ENCODE results near the gene CDC42BPG. TPM values are rescaled to one million over a fixed set of nuclear protein-coding genes. Genes with fewer than 3 reads are reported as not detected.

CDC42BPG gene
- total RNA-seq, 1 donor from 2014 or later: under 0.01 TPM

- Histone ChIP-seq H3K9ac (ENCODE audit: low read depth in 1 of 3, low read length in 3 of 3) (peak overlapping the region; percentile 7 to 34 (median 19)), H3K27ac (ENCODE audit: low read depth, low read length) (peak overlapping the region; percentile 93), H3K4me1 (ENCODE audit: control insufficient read depth in 3 of 3, insufficient read depth in 3 of 3, low read length in 3 of 3) (peaks cover 37 to 51% (median 45%) of the 10 kb centered on the region in 3 donors), H3K27me3 (ENCODE audit: control insufficient read depth in 3 of 3, insufficient read depth in 3 of 3, low read length in 3 of 3) (no peaks in the 10 kb centered on the region), H3K36me3 (ENCODE audit: control insufficient read depth in 3 of 3, insufficient read depth in 3 of 3, low read length in 3 of 3) (no peaks in the 10 kb centered on the region), H3K9me3 (ENCODE audit: control insufficient read depth in 3 of 3, low read length in 3 of 3) (no peaks in the 10 kb centered on the region), H3K4me3 (ENCODE audit: low read length in 3 of 3) (no peak overlapping the region)
Measured at GRCh38 chr11:64880240-64881001, 36.0 kb upstream of the CDC42BPG start.

GRCh38 chr11:64879244-64879900, 34.9 kb upstream of the CDC42BPG start:
- no peaks in the 10 kb centered on the region for H3K9me3 ChIP-seq (ENCODE audit: control insufficient read depth in 3 of 3, low read length in 3 of 3)
- H3K27ac ChIP-seq (ENCODE audit: low read depth, low read length): peak overlapping the region; percentile 93
- no peaks in the 10 kb centered on the region for H3K27me3 ChIP-seq (ENCODE audit: control insufficient read depth in 3 of 3, insufficient read depth in 3 of 3, low read length in 3 of 3)
- peak overlapping the region; percentile 81 to 87 (median 85) for H3K4me3 ChIP-seq (ENCODE audit: low read length in 3 of 3)
- peaks cover 0 to 4% (median 3%) of the 10 kb centered on the region in 3 donors for H3K36me3 ChIP-seq (ENCODE audit: control insufficient read depth in 3 of 3, insufficient read depth in 3 of 3, low read length in 3 of 3)
- H3K4me1 ChIP-seq (ENCODE audit: control insufficient read depth in 3 of 3, insufficient read depth in 3 of 3, low read length in 3 of 3): peaks cover 46 to 61% (median 56%) of the 10 kb centered on the region in 3 donors
- peak overlapping the region; percentile 83 to 91 (median 88) for H3K9ac ChIP-seq (ENCODE audit: low read depth in 1 of 3, low read length in 3 of 3)

- peaks cover 48 to 62% (median 58%) of the 10 kb centered on the region in 3 donors for H3K4me1 ChIP-seq (ENCODE audit: control insufficient read depth in 3 of 3, insufficient read depth in 3 of 3, low read length in 3 of 3)
- H3K27me3 ChIP-seq (ENCODE audit: control insufficient read depth in 3 of 3, insufficient read depth in 3 of 3, low read length in 3 of 3): no peaks in the 10 kb centered on the region
- H3K36me3 ChIP-seq (ENCODE audit: control insufficient read depth in 3 of 3, insufficient read depth in 3 of 3, low read length in 3 of 3): peaks cover 0 to 6% (median 5%) of the 10 kb centered on the region in 3 donors
- H3K9ac ChIP-seq (ENCODE audit: low read depth in 1 of 3, low read length in 3 of 3): peak within 1 kb of the TSS; percentile 87 to 98 (median 93)
- peak within 1 kb of the TSS; percentile 93 for H3K27ac ChIP-seq (ENCODE audit: low read depth, low read length)
- no peaks in the 10 kb centered on the region for H3K9me3 ChIP-seq (ENCODE audit: control insufficient read depth in 3 of 3, low read length in 3 of 3)
- peak within 1 kb of the TSS; percentile 93 to 99 (median 97) for H3K4me3 ChIP-seq (ENCODE audit: low read length in 3 of 3)
Measured at GRCh38 chr11:64878494-64879243, 34.2 kb upstream of the CDC42BPG start, which contains the start of gene EHD1. Gene EHD1 (minus strand): TSS chr11:64878621. CDS start chr11:64878464, 157 bp downstream.

DNA sequence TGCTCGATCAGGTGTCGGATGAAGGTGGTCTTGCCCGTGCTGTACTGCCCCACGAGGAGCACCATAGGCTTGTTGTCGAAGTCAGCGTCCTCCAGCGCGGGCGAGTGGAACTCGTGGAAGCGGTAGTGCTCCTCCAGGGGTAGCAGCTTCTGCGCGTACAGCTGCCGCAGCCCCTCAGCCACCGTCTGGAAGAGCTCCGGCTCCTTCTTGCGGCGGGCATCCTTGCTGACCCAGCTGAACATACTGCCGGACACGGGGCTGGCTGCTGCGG, 33.7 kb upstream of the CDC42BPG start:
- Histone ChIP-seq H3K27ac (ENCODE audit: low read depth, low read length) (peak overlapping the region; percentile 69), H3K4me3 (ENCODE audit: low read length in 3 of 3) (peak overlapping the region; percentile 93 to 99 (median 97)), H3K9me3 (ENCODE audit: control insufficient read depth in 3 of 3, low read length in 3 of 3) (no peaks in the 10 kb centered on the region), H3K9ac (ENCODE audit: low read depth in 1 of 3, low read length in 3 of 3) (peak overlapping the region; percentile 87 to 98 (median 93)), H3K36me3 (ENCODE audit: control insufficient read depth in 3 of 3, insufficient read depth in 3 of 3, low read length in 3 of 3) (peaks cover 3 to 10% (median 9%) of the 10 kb centered on the region in 3 donors), H3K4me1 (ENCODE audit: control insufficient read depth in 3 of 3, insufficient read depth in 3 of 3, low read length in 3 of 3) (peaks cover 51 to 61% (median 61%) of the 10 kb centered on the region in 3 donors), H3K27me3 (ENCODE audit: control insufficient read depth in 3 of 3, insufficient read depth in 3 of 3, low read length in 3 of 3) (no peaks in the 10 kb centered on the region)

- peak overlapping the region; percentile 87 to 98 (median 93) for H3K9ac ChIP-seq (ENCODE audit: low read depth in 1 of 3, low read length in 3 of 3)
- peak overlapping the region; percentile 69 for H3K27ac ChIP-seq (ENCODE audit: low read depth, low read length)
- H3K4me3 ChIP-seq (ENCODE audit: low read length in 3 of 3): peak overlapping the region; percentile 93 to 99 (median 97)
- H3K4me1 ChIP-seq (ENCODE audit: control insufficient read depth in 3 of 3, insufficient read depth in 3 of 3, low read length in 3 of 3): peaks cover 55 to 67% (median 67%) of the 10 kb centered on the region in 3 donors
- no peaks in the 10 kb centered on the region for H3K9me3 ChIP-seq (ENCODE audit: control insufficient read depth in 3 of 3, low read length in 3 of 3)
- H3K36me3 ChIP-seq (ENCODE audit: control insufficient read depth in 3 of 3, insufficient read depth in 3 of 3, low read length in 3 of 3): peaks cover 8 to 16% (median 15%) of the 10 kb centered on the region in 3 donors
- H3K27me3 ChIP-seq (ENCODE audit: control insufficient read depth in 3 of 3, insufficient read depth in 3 of 3, low read length in 3 of 3): no peaks in the 10 kb centered on the region
Measured at GRCh38 chr11:64877390-64878222, 33.2 kb upstream of the CDC42BPG start.

DNA sequence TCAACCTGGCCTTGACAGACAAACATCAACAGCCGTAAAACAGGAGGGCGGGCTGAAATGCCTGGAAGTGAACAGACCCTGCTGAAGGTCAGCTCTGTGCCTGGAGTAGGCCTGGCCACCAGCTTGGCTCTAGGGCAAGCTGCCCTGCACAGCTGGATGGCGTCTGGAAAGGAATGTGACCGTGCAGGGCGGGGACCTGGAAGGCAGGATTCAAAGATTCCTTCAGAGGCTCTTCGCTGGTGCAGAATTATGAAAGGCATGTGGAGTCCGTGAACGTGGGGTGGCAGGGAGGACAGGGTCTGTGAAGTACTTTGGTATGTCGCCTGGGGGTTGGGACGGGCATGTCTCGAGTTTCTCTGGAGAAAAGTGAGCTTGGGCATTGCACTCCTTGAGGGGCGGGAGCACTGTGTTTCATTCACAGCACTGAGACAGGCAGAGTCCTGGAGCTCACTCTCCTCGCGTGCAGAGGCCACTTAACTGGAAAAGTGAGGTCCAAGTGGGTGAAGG, 32.4 kb upstream of the CDC42BPG start:
- H3K4me3 ChIP-seq (ENCODE audit: low read length in 3 of 3): peak overlapping the region; percentile 93 to 99 (median 97)
- peaks cover 61 to 73% (median 70%) of the 10 kb centered on the region in 3 donors for H3K4me1 ChIP-seq (ENCODE audit: control insufficient read depth in 3 of 3, insufficient read depth in 3 of 3, low read length in 3 of 3)
- peaks cover 12 to 18% (median 16%) of the 10 kb centered on the region in 3 donors for H3K36me3 ChIP-seq (ENCODE audit: control insufficient read depth in 3 of 3, insufficient read depth in 3 of 3, low read length in 3 of 3)
- peak overlapping the region; percentile 87 to 98 (median 93) for H3K9ac ChIP-seq (ENCODE audit: low read depth in 1 of 3, low read length in 3 of 3)
- peak overlapping the region; percentile 69 for H3K27ac ChIP-seq (ENCODE audit: low read depth, low read length)
- no peaks in the 10 kb centered on the region for H3K27me3 ChIP-seq (ENCODE audit: control insufficient read depth in 3 of 3, insufficient read depth in 3 of 3, low read length in 3 of 3)
- no peaks in the 10 kb centered on the region for H3K9me3 ChIP-seq (ENCODE audit: control insufficient read depth in 3 of 3, low read length in 3 of 3)

- peaks cover 67 to 79% (median 76%) of the 10 kb centered on the region in 3 donors for H3K4me1 ChIP-seq (ENCODE audit: control insufficient read depth in 3 of 3, insufficient read depth in 3 of 3, low read length in 3 of 3)
- peak overlapping the region; percentile 93 to 99 (median 97) for H3K4me3 ChIP-seq (ENCODE audit: low read length in 3 of 3)
- peak overlapping the region; percentile 69 for H3K27ac ChIP-seq (ENCODE audit: low read depth, low read length)
- no peaks in the 10 kb centered on the region for H3K27me3 ChIP-seq (ENCODE audit: control insufficient read depth in 3 of 3, insufficient read depth in 3 of 3, low read length in 3 of 3)
- no peaks in the 10 kb centered on the region for H3K9me3 ChIP-seq (ENCODE audit: control insufficient read depth in 3 of 3, low read length in 3 of 3)
- peak overlapping the region; percentile 87 to 98 (median 93) for H3K9ac ChIP-seq (ENCODE audit: low read depth in 1 of 3, low read length in 3 of 3)
- peaks cover 17 to 22% (median 19%) of the 10 kb centered on the region in 3 donors for H3K36me3 ChIP-seq (ENCODE audit: control insufficient read depth in 3 of 3, insufficient read depth in 3 of 3, low read length in 3 of 3)
Measured at GRCh38 chr11:64876229-64876750, 31.8 kb upstream of the CDC42BPG start.

DNA sequence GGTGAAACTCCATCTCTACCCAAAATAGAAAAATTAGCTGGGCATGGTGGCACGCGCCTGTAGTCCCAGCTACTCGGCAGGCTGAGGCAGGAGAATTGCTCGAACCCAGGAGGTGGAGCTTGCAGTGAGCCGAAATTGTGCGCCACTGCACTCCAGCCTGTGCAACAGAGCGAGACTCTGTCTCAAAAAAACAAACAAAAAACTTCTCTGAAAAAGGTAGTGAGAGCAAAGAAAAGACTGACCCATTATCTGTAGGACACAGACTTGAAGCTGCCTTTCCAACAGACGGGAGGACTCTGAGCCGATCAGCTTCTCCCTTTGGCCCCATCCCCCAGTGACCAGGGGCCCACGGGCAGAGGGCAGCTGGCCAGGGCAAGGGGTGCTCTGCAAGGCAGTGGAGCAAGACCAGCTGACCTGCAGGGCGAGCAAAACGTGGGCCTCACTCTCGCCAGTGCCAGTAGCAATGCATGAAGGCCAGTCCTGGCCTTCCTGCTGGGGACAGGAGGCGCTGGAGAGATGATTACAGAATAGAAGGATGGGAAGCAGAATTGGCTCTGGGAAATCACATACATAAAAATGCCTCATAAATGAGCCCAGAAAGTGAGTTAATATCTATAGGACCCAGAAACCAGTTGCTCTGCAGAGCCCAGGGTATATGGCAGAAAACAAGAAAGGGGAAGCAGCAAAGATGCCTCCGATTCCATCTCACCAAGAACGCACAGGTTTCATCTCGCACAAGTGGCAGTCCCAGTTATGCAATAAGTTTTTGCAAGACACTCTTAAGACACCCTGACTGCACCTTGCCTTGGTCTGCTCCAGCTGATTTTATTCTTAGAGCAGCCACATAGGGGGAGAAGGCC, 31.1 kb upstream of the CDC42BPG start:
- Histone ChIP-seq H3K9me3 (ENCODE audit: control insufficient read depth in 3 of 3, low read length in 3 of 3) (no peaks in the 10 kb centered on the region), H3K27me3 (ENCODE audit: control insufficient read depth in 3 of 3, insufficient read depth in 3 of 3, low read length in 3 of 3) (no peaks in the 10 kb centered on the region), H3K4me1 (ENCODE audit: control insufficient read depth in 3 of 3, insufficient read depth in 3 of 3, low read length in 3 of 3) (peaks cover 72 to 84% (median 76%) of the 10 kb centered on the region in 3 donors), H3K9ac (ENCODE audit: low read depth in 1 of 3, low read length in 3 of 3) (peak overlapping the region; percentile 87 to 98 (median 93)), H3K36me3 (ENCODE audit: control insufficient read depth in 3 of 3, insufficient read depth in 3 of 3, low read length in 3 of 3) (peaks cover 17 to 22% (median 19%) of the 10 kb centered on the region in 3 donors), H3K4me3 (ENCODE audit: low read length in 3 of 3) (peak overlapping the region; percentile 93 to 99 (median 97)), H3K27ac (ENCODE audit: low read depth, low read length) (peak overlapping the region; percentile 69)

All from skeletal muscle tissue (tissue), 4 donors.